NCI-H1092 treated with DMSO at 0.1 percent for 48 hours (cell line): ENCODE measurements around the gene KCNIP3.
A peak's percentile ranks its signal among the peaks of the same experiment; 100 is the strongest.

Source experiments
- DNase-seq: peaks from one replicate; lab custom pipeline; 2025; lab: John Stamatoyannopoulos, UW

Gene KCNIP3

DNA sequence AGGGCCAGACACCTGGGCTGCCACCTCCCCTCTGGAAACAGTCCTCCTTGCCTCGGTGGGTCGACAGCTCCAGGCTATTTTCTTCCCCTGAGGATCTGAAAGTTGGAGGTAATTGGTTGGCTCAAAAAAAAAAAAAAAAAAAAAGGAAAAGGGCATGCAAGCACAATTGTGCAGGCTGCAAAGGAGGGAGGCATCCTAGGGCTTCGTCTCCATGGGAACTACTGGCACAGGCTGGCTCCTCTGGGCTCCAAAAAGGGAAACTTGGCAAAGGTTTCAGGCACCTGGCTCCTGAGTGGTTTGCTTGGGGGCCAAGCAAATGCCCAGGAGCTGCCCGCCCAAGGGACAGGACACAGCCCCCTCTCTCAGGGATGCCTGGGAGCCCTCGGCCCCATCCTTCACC lies 1.1 kb upstream of the KCNIP3 start:
- DNase-seq, result peak; percentile 92

DNA sequence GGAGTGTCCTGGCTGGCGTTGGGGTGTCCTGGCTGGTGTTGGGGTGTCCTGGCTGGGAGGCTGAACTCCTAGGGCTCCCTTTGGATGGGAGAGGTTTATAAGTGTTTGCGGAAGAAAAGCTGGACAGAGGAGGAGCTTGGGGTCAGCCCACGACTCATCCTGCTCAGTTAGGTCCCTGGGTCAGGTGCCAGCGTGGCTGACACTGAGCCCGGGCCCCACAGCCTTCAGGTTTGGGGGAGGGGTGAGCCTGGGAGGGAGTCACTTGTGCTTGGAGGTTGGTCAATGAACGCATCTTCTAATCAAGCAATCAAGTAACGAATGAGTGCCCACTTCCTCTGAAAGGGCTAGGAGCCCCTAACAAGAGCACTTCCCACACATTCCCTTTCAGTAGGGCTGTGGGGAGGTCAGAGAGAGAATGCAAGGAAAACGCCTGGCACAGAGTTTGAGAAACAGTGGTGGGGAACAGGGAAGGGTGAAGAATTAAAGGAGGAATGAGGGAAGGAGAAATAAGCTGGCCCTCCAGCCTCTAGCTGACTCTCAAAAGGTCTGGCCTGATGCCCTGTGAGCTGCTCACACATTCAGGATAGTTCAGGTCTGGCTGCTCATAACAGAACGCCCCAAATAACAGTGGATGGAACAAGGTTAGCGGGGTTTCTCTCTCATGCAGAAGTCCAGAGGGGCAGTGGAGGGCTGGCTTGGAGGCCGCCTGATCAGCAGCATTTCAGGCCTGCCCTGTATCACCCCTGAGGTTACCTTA lies 670 bp downstream of the KCNIP3 start:
- DNase-seq, result peak; percentile 40

DNA sequence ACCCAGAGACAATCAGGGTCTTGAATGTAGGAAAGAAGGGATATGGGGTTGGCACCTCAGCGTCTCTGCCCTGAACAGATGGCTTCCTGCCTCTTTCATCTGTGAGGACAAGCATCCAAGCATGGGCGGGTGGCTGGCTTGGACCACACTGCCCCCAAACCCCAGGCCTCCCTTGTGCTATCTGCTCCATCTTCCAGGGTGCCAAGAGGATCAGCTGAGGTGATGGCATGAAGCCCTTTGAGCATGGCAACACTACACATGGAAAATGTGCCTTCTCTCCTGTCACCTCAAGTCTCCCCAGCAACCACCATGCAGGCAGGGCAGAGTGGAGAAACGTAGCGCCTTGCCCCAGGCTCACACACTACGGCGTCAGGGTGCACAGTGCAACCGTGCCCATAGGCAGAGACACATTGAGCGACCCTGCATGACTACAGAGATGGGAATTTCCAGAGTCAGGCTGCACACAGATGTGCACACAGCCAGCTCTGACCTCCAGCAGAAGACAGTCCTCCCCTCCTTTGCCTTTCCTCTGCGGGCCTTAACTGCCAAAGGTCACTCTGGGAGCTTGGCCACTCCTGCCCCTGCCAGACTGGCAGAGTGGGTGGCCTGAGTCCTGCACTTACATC lies 1.5 kb downstream of the KCNIP3 start:
- DNase-seq, result no peak

DNA sequence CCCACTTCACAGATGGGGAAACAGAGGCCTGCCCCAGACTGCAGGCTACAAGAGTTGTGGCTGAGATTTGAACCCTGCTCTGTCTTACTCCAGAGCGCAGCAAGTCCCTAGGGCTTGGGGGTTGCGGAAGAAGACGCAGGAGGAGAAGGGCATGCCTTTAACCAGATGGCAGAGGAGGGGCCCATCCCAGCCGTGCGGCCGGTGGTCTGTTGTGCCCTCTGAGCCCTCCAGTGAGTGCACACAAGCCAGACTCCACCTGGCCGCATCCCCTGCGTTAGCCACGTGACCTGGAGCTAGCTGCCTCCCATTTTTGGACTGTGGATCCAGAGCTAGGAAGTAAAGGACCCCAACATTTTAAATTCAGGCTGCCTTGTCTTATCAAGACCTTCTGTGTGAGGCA lies 2.8 kb downstream of the KCNIP3 start:
- DNase-seq, result peak; percentile 40

DNA sequence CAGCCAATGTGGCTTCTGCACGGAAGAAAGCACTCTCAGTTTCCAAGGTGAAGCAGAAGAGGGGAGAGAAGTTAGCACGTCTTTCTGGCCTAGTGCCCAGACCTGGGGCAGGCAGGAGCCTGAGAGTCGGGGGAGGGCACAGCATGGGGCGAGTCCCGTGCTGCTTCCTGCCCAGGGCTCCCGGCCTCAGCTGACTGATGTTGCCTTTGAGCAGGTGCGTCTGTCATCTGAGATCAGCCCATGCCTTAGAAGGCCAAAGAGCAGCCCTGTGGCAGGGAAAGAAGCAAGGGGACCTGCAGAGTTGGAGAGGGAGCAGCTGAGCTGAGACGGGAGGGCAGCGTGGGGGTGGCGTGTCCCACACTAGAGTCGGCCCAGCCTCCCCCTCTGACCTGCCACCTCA lies 3.3 kb downstream of the KCNIP3 start:
- peak; percentile 62 for DNase-seq

DNA sequence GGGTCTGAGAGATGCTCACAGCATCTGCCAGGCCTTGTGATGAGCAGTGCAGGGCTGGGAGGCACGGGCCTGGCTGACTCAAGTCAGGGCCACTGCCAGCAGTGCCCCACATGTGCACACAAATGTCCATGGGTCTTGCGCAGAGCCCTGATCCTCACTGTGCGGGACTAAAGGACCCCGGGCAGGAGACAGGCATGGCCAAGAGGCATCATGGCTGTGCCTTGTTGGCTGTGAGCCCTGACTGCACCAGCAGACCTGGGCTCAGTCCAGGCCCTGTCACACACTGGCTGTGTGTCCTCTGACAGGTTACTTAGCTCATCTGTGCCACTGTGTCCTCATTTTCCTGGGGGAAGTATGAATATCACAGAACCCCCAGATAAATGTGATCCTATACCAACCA lies 4.0 kb downstream of the KCNIP3 start:
- no peak for DNase-seq

DNA sequence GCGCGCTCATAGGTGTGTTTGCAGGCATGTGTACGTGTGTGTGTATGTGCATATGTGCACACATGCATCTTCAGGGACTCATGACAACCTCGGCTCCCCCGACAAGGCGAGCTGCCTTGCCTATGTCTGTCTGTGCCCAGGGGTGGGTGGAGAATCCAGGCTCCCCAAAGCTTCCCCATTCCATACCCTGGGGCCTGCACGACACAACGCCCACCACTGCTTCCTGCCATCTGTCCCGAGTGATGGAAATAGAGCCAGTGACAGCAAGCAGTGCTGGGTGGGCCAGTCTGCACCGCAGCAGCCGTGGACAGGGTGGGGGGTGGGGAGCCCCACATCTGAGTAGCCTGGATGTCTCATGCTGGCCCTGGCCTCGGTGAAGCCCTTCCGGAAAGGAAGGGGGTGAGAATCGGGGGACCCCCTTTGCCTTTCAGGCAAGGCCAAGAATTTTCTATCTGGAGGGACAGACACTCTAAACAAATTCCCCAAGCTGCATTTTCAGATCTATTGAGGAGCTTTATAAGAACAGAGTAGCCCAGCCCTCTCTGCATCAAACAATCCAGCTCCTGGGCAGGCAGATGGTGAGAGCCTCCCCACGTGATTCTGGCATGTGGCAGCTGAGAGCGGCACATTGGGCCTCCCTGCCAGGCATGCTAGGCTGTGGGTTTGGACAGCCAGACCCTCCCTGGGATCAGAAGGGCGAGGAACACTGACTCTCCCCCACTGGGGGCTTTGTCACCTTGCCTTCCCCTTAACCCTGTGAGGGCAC lies 4.9 kb downstream of the KCNIP3 start:
- no peak for DNase-seq

DNA sequence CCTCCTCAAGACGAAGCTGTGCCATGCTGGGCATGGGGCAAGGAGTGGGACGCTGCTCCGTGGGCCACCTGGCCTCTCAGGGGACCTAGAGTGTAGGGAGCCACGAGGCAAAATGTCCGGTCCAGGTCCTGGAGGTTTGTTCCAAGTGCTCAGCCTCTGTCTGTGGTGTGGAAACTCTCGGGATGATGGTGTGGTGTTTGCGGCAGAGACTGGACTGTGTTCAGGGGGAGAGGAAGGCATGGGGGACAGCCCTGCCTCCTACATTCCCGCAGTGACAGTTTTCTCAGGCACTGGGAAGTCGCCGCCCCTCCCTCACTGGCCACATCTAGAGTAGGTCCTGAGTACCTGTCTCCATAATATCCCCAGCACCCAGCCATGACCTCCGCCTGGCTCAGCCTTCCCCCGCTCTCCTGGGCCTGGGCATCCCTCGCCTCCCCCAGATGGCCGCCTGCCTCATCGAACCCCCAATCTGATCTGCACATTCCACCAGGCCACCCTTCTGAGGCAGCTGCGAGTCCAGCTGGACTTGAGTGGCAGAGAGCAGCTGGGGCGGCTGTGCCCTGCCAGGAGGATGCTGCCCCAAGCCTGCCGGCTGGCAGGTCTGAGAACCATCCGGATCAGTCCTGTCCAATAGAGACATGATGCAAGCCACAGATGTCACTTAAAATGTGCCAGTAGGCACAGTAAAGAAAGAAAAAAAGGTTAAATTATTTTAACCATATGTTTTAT lies 6.2 kb downstream of the KCNIP3 start:
- DNase-seq, result no peak

DNA sequence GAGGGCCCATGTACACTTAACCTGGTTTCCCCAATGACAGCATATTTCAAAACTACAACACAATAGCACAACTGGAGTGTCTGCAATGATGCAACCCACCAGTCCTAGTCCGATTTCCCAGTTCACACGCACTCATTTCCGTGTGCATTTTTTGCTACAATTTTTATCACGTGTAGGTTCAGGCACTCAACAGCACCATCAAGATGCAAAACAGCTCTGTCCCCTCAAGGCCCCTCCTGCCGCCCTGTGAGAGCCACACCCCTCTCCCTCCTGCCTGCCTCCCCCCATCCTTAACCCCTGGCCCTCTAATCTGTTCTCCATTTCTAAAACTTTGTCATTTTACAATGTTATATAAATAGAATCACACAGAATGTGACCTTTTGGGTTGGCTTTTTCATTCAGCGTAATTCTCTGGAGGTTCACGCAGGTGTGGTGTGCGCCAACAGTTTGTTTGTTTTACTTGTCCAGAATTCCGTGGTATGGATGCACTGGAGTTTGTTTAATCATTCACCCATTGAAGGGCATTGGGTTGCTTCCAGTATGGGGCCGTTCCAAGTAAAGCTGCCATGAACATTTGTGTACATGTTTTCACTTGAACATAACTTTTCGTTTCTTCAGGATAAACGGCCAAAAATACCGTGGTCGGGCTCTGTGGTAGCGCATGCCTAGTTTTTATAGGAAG lies 8.4 kb downstream of the KCNIP3 start:
- peak; percentile 57 for DNase-seq

DNA sequence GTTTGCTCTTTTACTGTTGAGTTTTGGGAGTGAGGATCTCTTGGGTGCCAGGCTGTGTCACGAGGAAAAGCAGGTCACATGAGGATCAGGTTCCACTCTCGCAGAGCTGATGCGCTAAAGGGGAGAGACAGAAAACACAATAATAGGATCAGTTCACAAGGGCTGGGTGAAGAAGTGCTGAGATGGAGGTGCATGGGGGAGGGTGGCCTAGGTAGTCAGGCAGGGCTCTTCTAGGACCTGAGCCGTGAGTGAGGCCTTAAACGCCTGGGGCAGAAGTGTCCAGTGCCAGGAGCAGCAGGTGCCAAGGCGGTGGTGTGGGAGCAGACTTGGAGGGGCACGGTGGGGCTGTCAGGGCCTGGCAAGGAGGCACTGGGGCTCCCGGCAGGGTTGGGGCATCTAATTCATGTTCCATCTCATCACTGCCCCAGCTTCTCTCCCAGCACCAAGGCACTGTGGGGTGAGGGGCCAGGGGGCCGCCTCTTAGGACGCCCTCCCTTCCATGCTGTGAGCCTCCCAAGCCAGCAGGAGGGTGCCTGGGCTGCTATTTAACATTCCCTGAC lies 9.3 kb downstream of the KCNIP3 start:
- DNase-seq, result peak; percentile 20

DNA sequence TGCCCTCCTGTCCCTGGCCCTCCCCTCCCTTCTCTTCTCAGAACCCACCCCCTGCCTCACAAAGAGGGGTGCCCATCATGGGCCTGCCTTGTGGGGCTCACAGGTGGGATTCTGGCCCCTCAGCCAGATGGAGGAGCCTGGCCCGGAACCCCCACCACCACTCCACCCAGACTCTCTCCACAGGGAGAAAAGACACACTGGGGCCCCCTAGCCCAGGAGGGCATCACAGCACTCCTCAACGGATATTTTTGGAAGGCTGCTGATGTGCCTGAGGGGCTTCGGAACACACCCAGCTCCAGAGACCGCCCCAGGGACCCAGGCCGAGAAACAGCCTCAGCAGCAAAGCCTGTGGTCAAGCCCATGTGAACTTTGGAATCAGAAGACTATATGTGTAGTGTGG lies 9.9 kb downstream of the KCNIP3 start:
- no peak for DNase-seq

DNA sequence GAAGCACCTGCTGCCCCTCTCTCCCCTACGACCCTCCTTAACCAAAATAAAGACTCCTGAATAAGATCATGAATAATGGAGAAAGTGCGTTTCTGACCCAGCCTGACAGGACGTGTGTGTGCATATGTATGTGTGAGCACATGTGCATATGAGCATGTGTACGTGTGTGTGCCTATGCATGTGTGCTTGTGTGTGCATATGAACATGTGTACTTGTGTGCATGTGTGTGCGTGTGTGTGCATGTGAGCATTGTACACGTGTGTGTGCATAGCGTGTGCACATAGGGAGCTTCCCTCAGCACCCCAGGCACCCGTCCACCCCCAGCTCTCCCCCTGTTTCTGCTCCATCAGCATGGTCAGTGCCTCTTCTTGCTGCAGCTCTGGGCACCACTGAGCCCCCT lies 10.7 kb downstream of the KCNIP3 start:
- DNase-seq, result no peak

DNA sequence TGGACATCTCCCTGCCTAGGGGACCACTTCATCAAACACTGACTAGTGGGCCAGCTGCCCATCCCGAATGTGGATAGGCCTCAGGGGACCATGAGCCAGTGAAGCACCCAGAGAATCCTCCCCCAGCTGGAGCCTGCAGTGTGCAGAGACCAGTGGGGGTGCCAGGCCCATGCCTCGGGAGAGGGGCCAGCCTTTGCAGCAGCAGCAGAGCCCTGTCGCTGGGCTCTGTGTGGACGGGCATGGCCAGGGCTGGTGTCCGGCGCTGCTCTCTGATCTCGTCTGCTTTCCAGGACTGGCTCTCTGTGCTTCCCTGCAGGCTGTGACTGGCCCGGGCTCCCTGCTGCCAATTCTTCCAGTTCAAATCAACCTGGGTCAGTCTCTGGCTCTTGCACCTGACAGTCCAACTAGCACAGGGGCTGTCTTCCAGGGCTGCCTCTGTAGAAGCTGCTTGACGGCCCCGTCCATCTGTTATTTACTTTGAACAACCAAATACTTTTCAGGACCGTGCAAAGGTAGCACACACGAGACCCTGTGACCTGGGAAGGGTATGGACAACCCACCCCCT lies 11.4 kb downstream of the KCNIP3 start:
- no peak for DNase-seq

DNA sequence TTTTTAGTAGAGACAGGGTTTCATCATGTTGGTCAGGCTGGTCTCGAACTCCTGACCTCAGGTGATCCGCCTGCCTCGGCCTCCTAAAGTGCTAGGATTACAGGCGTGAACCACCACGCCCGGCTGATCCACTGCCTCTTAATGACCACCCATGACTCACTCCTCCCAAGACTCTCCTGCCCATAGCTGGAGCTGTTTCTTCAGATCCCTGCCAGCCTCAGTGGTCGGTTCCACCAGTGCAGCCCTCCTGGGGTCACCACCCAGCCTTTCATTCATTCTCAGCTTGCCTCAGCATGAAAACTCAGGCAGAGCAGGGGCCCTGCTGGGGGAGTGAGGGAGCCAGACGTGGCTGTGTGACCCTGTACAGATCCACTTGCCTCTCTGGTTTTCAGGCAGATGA lies 12.5 kb downstream of the KCNIP3 start:
- no peak for DNase-seq

DNA sequence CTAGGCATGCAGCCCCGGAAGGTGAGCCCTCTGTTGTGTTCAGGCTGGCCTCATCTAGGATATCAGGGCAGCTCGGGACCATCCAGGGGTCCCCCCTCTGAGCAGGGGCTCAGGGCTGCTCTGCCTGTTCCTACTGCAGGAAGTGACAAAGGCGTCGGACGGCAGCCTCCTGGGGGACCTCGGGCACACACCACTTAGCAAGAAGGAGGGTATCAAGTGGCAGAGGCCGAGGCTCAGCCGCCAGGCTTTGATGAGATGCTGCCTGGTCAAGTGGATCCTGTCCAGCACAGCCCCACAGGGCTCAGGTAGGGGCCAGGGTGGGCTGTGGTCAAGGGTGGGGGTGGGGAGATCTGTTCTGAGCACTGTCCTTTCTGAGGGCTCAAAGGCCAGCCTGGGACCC lies 13.1 kb downstream of the KCNIP3 start:
- DNase-seq, result no peak

DNA sequence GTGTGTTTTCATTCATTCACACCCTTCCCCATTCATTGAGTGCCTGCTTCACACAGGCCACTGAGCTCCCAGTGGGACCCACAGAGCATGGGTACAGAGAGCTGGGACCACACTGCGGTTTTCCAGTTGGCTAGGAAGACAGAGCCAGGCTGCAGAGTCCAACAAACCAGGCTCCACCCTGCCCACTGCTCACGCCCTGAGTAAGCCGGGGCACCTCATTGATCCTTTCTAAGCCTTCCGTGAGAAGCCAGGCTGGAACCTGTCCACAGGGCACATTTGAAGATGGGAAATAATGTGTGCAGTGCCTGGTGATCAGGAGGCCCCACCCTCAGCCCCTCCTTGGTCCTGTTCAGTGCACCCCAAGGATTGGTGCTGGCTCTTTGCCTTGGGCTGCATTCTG lies 13.5 kb downstream of the KCNIP3 start:
- DNase-seq, result no peak

DNA sequence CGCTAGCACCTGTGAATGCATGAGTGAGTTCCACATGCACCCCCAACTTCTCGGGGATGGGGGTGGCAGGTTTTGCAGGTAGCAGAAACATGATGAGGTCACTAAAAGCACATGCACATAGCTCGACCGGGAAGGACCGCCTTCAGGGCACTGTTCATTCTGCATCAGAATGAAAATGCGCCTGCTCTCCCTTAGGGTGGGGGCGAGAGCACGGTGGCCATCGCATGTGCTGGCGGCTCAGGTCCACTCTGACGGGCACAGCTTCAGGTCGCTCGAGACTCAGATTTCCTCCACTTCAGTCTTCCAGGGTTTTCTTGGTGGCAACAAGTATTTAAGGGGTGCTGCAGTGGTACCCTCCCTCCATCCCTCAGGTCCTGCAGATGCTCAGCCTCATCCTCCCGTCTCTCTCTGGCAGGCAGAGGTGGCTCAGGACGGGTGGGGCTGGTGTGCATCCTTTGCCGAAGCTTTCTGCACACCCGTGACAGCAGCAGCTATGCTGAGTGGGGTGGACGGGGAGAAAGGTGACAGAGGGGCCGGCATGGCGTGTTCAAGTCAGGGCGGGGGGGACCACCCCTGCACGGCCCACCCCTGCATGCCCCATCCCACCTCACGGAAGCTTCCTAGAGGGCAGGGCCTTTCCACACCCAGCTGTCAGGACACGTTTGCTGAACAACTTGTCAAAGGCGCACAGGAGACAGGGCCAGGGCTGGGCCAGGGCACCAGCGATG lies 14.8 kb downstream of the KCNIP3 start:
- no peak for DNase-seq

DNA sequence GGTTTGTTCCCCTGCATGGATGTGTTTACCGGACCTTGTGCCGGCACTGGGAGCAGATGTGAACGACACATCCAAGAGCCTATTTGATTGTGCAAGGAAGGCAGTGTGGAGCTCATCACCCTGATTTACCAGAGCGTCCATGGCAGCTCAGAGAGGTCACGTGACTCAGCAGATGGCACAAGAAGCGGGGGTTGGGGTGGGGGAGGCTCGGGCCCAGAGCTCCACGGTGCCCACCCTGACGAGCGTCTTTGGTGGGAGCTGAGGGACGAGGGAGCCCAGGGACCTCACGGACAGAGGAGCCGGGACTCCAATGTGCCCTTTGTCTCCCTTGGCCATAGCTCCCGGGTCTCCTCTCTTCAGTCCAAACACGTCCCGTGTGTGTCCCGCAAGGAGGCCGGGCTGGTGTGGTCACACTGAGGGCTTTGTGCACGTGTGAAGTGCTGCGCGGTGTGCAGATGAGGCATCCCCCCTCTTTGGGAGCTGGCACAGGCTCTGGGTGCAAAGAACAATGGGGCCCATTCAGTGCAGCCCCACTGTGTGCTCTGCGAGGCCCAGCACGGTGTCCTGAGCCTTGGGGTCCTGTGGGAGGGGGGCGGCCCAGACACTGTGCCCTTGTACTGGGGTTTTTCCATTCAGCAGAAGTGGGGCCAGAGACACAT lies 15.5 kb downstream of the KCNIP3 start:
- no peak for DNase-seq

DNA sequence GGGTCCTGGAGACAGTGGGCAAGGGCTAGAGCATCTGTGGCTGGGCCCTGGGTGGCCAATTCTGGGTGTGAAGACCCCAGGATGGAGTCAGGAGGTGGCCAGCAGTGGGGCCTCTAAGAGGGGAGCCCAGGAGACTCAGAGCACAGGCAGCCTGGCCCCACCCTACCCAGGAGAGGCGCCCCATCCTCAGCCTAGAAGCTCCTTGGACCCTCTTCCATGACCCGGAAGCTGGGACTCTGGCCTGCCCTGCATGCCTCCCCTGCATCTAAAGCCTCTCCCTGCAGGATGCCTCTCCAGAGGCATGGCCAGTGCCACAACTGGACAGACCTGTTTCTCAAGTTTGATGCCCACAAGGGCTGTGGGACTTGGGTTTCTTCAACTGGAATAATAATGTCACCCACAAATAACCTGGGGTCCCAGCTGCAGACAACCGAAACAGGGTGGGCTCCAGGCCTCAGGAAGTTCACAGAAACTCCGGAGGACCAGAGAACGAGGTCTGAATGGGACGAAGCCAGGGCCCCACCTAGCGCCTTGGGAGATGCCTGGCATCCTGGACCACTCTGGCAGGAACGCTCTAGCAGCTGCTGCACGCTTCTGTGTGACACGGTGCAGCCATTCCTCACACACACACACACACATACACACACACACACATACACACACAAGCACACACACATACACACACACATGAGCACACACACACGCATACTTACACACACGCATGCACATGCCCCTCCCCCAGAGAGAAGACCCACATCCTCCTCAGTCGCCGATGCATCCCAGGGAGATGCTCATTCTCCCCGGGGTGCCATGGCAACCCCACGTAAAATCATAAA lies 16.4 kb downstream of the KCNIP3 start:
- DNase-seq, result no peak
